ENCODE data around the gene PCDHGB5.

GRCh38 chr5:141421489-141421855, 23.7 kb downstream of the PCDHGB5 start:
- TF ChIP-seq CTCF (IDR thresholded peaks at IDR 0.05; ENCODE audit: low read depth, low read length), result no peak
- TF ChIP-seq MAX (IDR thresholded peaks at IDR 0.05; ENCODE audit: low read depth, low read length), result no peak
- no peak for TF ChIP-seq MYC (IDR thresholded peaks at IDR 0.05; ENCODE audit: low read depth, low read length)
- TF ChIP-seq POLR2A (IDR thresholded peaks at IDR 0.05; ENCODE audit: extremely low read depth, insufficient read length), result no peak

Data from NB4 (cell line).